MM.1S (cell line): ENCODE data around the gene MAMLD1.

Experiments
- DNase-seq: peaks from one replicate; pipeline ENCODE4 v3.0.0-alpha.2; 2015
- H2AFZ ChIP-seq: fragments of 300-600 bp; sonication (generic); 2 replicates; pipeline ENCODE4 v1.6.0; 2016; ENCODE audit warnings: antibody characterized with exemption, low read length
- H3F3A ChIP-seq: fragments of 300-600 bp; sonication (generic); 2 replicates; pipeline ENCODE4 v1.6.1; 2016; ENCODE audit warnings: mild to moderate bottlenecking, antibody characterized with exemption, low read length, moderate library complexity, mixed read lengths; ENCODE audit not compliant: insufficient read depth
- H3K27ac ChIP-seq: fragments of 300-600 bp; sonication (generic); 2 replicates; pipeline ENCODE4 v1.5.1; 2016; ENCODE audit warnings: mild to moderate bottlenecking, low read length
- H3K27me3 ChIP-seq: fragments of 300-600 bp; sonication (generic); replicated peaks from 2 replicates; pipeline ENCODE4 v1.6.0; 2016; ENCODE audit warnings: low read length; ENCODE audit not compliant: insufficient read depth
- H3K36me3 ChIP-seq: fragments of 300-600 bp; sonication (generic); replicated peaks from 2 replicates; pipeline ENCODE4 v1.6.1; 2016; ENCODE audit warnings: mild to moderate bottlenecking, low read length, mixed read lengths; ENCODE audit not compliant: insufficient read depth
- H3K4me1 ChIP-seq: fragments of 300-600 bp; sonication (generic); 2 replicates; pipeline ENCODE4 v1.6.1; 2016; ENCODE audit warnings: low read length, mixed read lengths
- H3K4me2 ChIP-seq: fragments of 300-600 bp; sonication (generic); 2 replicates; pipeline ENCODE4 v1.6.0; 2016; ENCODE audit warnings: low read depth, low read length
- H3K4me3 ChIP-seq: fragments of 300-600 bp; sonication (generic); 2 replicates; pipeline ENCODE4 v1.5.1; 2016; ENCODE audit warnings: low read length, mixed read lengths
- H3K79me2 ChIP-seq: fragments of 300-600 bp; sonication (generic); 2 replicates; pipeline ENCODE4 v1.6.1; 2016; ENCODE audit warnings: mixed run types, low read length, mixed read lengths
- H3K9ac ChIP-seq: fragments of 300-600 bp; sonication (generic); 2 replicates; pipeline ENCODE4 v1.6.1; 2016; ENCODE audit warnings: low read length, mixed read lengths
- H3K9me2 ChIP-seq: fragments of 300-600 bp; sonication (generic); replicated peaks from 2 replicates; pipeline ENCODE4 v1.6.1; 2016; ENCODE audit warnings: mild to moderate bottlenecking, low read length, mixed read lengths; ENCODE audit not compliant: insufficient read depth
- H3K9me3 ChIP-seq: fragments of 300-600 bp; sonication (generic); replicated peaks from 2 replicates; pipeline ENCODE4 v1.6.1; 2016; ENCODE audit warnings: mild to moderate bottlenecking, low read length, mixed read lengths; ENCODE audit not compliant: insufficient read depth
- H4K20me1 ChIP-seq: fragments of 300-600 bp; sonication (generic); 2 replicates; pipeline ENCODE4 v1.6.1; 2016; ENCODE audit warnings: mild to moderate bottlenecking, low read length, moderate library complexity, mixed read lengths; ENCODE audit not compliant: insufficient read depth
- EZH2 ChIP-seq: fragments of 300-600 bp; sonication (generic); optimal IDR thresholded peaks from 2 replicates; pipeline ENCODE3; 2017; ENCODE audit warnings: low read depth, mild to moderate bottlenecking, antibody characterized with exemption, low read length, mixed read lengths
- EZH2phosphoT487 ChIP-seq: fragments of 300-600 bp; sonication (generic); IDR thresholded peaks from 2 replicates; pipeline ENCODE4 v1.6.1; 2018; ENCODE audit warnings: antibody characterized with exemption, low read length
- TF ChIP-seq, protein P1 (sequence below): fragments of 300-600 bp; sonication (generic); IDR thresholded peaks from 2 replicates; pipeline ENCODE4 v1.5.1; 2016; ENCODE audit warnings: antibody characterized with exemption, low read length, mixed read lengths

MAMLD1 gene

DNA sequence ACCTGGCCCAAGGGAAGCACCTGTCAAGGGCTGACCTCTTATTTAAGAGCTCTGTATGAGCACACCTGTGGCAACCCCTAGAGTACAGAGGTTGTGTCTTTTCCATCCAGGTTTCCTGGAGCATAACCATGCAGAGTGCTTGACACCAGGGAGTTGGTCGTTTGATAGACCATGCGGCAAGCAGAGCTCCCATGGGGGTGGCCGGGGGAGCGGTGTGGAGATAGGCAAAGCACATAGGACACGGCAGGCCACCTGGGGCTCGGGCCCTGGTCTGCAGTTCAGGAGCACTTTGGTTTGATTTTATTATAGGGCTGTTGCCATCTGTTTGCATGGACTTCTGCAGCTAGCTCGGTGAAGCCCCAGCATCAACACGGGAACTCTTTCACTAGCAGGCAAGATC, 110.3 kb downstream of the MAMLD1 start:
- no peak overlapping the region for H2AFZ ChIP-seq
- H3K4me2 ChIP-seq: no peak overlapping the region
- TF ChIP-seq EZH2phosphoT487 (no peak), EZH2 (no peak)
- TF ChIP-seq, protein P1, sequence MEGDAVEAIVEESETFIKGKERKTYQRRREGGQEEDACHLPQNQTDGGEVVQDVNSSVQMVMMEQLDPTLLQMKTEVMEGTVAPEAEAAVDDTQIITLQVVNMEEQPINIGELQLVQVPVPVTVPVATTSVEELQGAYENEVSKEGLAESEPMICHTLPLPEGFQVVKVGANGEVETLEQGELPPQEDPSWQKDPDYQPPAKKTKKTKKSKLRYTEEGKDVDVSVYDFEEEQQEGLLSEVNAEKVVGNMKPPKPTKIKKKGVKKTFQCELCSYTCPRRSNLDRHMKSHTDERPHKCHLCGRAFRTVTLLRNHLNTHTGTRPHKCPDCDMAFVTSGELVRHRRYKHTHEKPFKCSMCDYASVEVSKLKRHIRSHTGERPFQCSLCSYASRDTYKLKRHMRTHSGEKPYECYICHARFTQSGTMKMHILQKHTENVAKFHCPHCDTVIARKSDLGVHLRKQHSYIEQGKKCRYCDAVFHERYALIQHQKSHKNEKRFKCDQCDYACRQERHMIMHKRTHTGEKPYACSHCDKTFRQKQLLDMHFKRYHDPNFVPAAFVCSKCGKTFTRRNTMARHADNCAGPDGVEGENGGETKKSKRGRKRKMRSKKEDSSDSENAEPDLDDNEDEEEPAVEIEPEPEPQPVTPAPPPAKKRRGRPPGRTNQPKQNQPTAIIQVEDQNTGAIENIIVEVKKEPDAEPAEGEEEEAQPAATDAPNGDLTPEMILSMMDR: no peak
- no peaks in the 10 kb centered on the region for H3K36me3 ChIP-seq
- DNase-seq: no peak
- no peaks in the 10 kb centered on the region for H3K79me2 ChIP-seq
- H4K20me1 ChIP-seq: no peaks in the 10 kb centered on the region
- H3K9me3 ChIP-seq: no peaks in the 10 kb centered on the region
- H3K4me3 ChIP-seq: no peak overlapping the region
- H3K9me2 ChIP-seq: no peaks in the 10 kb centered on the region
- no peak overlapping the region for H3K9ac ChIP-seq
- H3K27me3 ChIP-seq: no peaks in the 10 kb centered on the region
- no peaks in the 10 kb centered on the region for H3K4me1 ChIP-seq
- H3K27ac ChIP-seq: no peak overlapping the region
- H3F3A ChIP-seq: no peaks in the 10 kb centered on the region

DNA sequence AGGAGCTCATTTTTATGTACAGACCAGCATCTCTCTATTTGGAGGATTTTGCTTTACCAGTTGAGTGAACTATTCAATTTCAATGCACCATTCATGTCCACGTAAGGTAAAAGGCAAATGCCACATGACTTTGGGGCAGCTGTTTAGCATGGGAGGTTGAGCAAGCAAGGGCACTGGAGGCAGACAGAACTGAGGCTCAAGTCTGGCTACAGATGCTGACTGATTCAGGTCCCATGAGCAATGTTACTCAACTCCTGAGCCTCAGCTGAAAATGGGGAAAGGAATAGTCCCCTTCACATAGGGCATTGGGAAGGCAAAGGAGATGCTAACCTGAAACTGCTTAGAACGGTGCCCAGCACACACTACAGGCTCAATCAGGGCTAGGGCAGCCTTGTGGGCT, 112.3 kb downstream of the MAMLD1 start:
- no peak for DNase-seq
- H3K4me2 ChIP-seq: no peak overlapping the region

DNA sequence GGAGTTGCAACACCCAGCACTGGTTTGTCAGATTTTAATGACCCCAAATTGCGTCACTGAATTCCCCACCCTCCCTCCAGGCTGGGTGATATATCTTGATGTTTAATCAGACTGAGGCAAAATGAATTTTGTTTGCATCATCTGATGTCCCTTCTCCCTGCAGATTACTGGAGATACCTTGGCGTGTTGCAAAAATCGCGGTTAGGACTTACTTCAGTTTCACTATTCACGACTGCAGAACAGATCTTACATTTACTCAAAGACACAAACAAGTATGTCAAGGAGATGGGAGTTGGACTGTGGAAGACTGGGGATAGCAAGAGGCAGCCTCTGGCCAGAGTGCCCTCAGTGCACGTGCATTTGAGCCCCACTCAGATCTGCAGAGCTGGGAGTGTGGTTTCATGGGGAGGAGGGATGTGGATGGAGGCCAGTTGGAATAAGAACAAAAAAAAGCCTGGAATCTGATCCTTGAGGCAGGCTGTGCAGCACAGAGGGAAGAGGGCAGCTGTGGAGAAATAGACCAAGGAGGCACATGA, 113.1 kb downstream of the MAMLD1 start:
- Histone ChIP-seq H3K27me3 (no peaks in the 10 kb centered on the region), H3K36me3 (no peaks in the 10 kb centered on the region), H3K4me3 (no peak overlapping the region), H4K20me1 (no peaks in the 10 kb centered on the region), H3K9ac (no peak overlapping the region), H3K4me1 (peaks cover 9% of the 10 kb centered on the region; the same call in 1 of the 2 replicates), H3K4me2 (no peak overlapping the region), H3K9me3 (no peaks in the 10 kb centered on the region), H3K9me2 (no peaks in the 10 kb centered on the region), H3F3A (peaks cover 4% of the 10 kb centered on the region; the same call in 1 of the 2 replicates), H3K27ac (no peak overlapping the region), H3K79me2 (no peaks in the 10 kb centered on the region), H2AFZ (no peak overlapping the region)
- TF ChIP-seq, protein P1: no peak
- TF ChIP-seq EZH2 (no peak), EZH2phosphoT487 (no peak)
- DNase-seq: no peak

More for the DNA sequence above, 112.3 kb downstream of the MAMLD1 start:
- no peak overlapping the region for H3K9ac ChIP-seq
- H3K27me3 ChIP-seq: no peaks in the 10 kb centered on the region
- H3K4me3 ChIP-seq: no peak overlapping the region
- no peaks in the 10 kb centered on the region for H4K20me1 ChIP-seq
- TF ChIP-seq, protein P1: no peak
- TF ChIP-seq EZH2phosphoT487 (no peak), EZH2 (no peak)
- peaks cover 4% of the 10 kb centered on the region; the same call in 1 of the 2 replicates for H3F3A ChIP-seq
- H3K27ac ChIP-seq: no peak overlapping the region
- no peaks in the 10 kb centered on the region for H3K79me2 ChIP-seq
- H3K9me3 ChIP-seq: no peaks in the 10 kb centered on the region
- H3K4me1 ChIP-seq: peaks cover 9% of the 10 kb centered on the region; the same call in 1 of the 2 replicates
- no peaks in the 10 kb centered on the region for H3K36me3 ChIP-seq
- H3K9me2 ChIP-seq: no peaks in the 10 kb centered on the region
- no peak overlapping the region for H2AFZ ChIP-seq
